ENCODE measurements around the gene PDGFC. TPM values are rescaled to one million over a fixed set of nuclear protein-coding genes. Genes with fewer than 3 reads are reported as not detected.

Gene PDGFC
- total and polyA plus RNA-seq, 2 of the 8 experiments (the other 6 are each of a cell fraction or from before 2014, with no cell fraction given) = 0.65 to 2.7 TPM

- H3K9me3 ChIP-seq (ENCODE audit: insufficient read depth in 2 of 2, low read depth in 1 of 2, low read length in 1 of 2) = no peaks in the 10 kb centered on the region
- no peak overlapping the region for H2BK120ac ChIP-seq (replicated peaks; ENCODE audit: low read depth, low read length)
- H2BK15ac ChIP-seq (ENCODE audit: low read length) = no peak overlapping the region
- no peak for FAIRE-seq
- no peak overlapping the region for H2BK5ac ChIP-seq (ENCODE audit: low read depth, low read length)
- DNase-seq (ENCODE audit: low read depth in 1 of 2, low spot score in 2 of 2) = no peak
- H2AFZ ChIP-seq (ENCODE audit: low read length) = no peak overlapping the region
- H3K36me3 ChIP-seq (ENCODE audit: control insufficient read depth in 2 of 4, insufficient read depth in 4 of 4, low read length in 3 of 4) = no peaks in the 10 kb centered on the region; a peak in 1 of 8 replicates
- ChIA-PET CTCF (ENCODE audit: partially characterized antibody) (interaction anchor here (0.6 to 1.8 kb wide), 4 partner anchors 14 to 79 kb away, joined by 3 to 5 read pairs (median 4); no protein-coding TSS in a partner anchor), POLR2A (ENCODE audit: partially characterized antibody) (no interaction called here)
- H3K56ac ChIP-seq (replicated peaks; ENCODE audit: insufficient read length, low read depth, low read length) = no peak overlapping the region
- H3K4me2 ChIP-seq (ENCODE audit: insufficient read depth in 1 of 2, low read depth in 2 of 2, low read length in 2 of 2) = no peak overlapping the region
- H3K27ac ChIP-seq (ENCODE audit: low read depth, low read length) = no peak overlapping the region
- H3K9ac ChIP-seq (replicated peaks in 1 of 4; ENCODE audit: extremely low read depth in 1 of 4, low read depth in 3 of 4, low read length in 3 of 4) = no peak overlapping the region
- no peak overlapping the region for H3K14ac ChIP-seq (ENCODE audit: insufficient read length)
- no peak overlapping the region for H2BK12ac ChIP-seq (ENCODE audit: low read depth, low read length)
- TF ChIP-seq CEBPB (IDR thresholded peaks at IDR 0.05; ENCODE audit: low read depth, low read length) (0 out of 2 replicates have a peak, but pooled peaks have one; percentile 31), MAX (IDR thresholded peaks at IDR 0.05) (no peak)
- 94% methylated on average over 8 of the region's 8 CpGs; no CpG with 5 or more reads in 1 of the 2 experiments for WGBS, 2 experiments (ENCODE audit: extremely low coverage in 1 of 2, insufficient coverage in 1 of 2, insufficient read length in 1 of 2, insufficient replicate concordance in 2 of 2, low coverage in 1 of 2, low lambda C conversion rate in 2 of 2, missing lambda C conversion rate in 1 of 2)
- no peak overlapping the region for H4K5ac ChIP-seq (ENCODE audit: insufficient read length, low read depth, low read length)
- H3K4me3 ChIP-seq (ENCODE audit: extremely low read depth in 1 of 4, insufficient read depth in 2 of 4, low read depth in 3 of 4, low read length in 4 of 4) = no peak overlapping the region
- H2BK20ac ChIP-seq (ENCODE audit: low read length) = no peak overlapping the region
- H4K20me1 ChIP-seq (replicated peaks in 1 of 2; ENCODE audit: control insufficient read depth in 1 of 2, insufficient read depth in 2 of 2, low read length in 2 of 2) = no peaks in the 10 kb centered on the region
- H4K91ac ChIP-seq (replicated peaks; ENCODE audit: insufficient read length, low read length) = no peak overlapping the region
- H3K23me2 ChIP-seq (ENCODE audit: low read depth, low read length) = no peaks in the 10 kb centered on the region
- H4K8ac ChIP-seq (ENCODE audit: extremely low read depth, insufficient read depth, low read length) = no peak overlapping the region
- no peak overlapping the region for H3K18ac ChIP-seq (ENCODE audit: extremely low read depth, low read length)
- H3K23ac ChIP-seq (ENCODE audit: insufficient read length) = no peak overlapping the region
- no peaks in the 10 kb centered on the region for H3K79me1 ChIP-seq (ENCODE audit: low read depth, low read length)
- H3K79me2 ChIP-seq (ENCODE audit: control insufficient read depth in 1 of 2, insufficient read depth in 2 of 2, low read length in 2 of 2) = no peaks in the 10 kb centered on the region
- no peaks in the 10 kb centered on the region for H3K27me3 ChIP-seq (replicated peaks in 1 of 4; ENCODE audit: control insufficient read depth in 3 of 4, extremely low read depth in 1 of 4, insufficient read depth in 3 of 4, low read length in 3 of 4)
- H3K4me1 ChIP-seq (replicated peaks in 1 of 4; ENCODE audit: control insufficient read depth in 3 of 4, insufficient read depth in 4 of 4, low read length in 3 of 4) = no peaks in the 10 kb centered on the region
- no peak overlapping the region for H3K4ac ChIP-seq (replicated peaks; ENCODE audit: insufficient read length, low read depth, low read length)
- H2AK5ac ChIP-seq (ENCODE audit: low read depth, low read length) = no peak overlapping the region
Observed at GRCh38 chr4:156889616-156890594, 81.7 kb downstream of the PDGFC start.
